Activated CD4-positive, alpha-beta T cell treated with anti-CD3 and anti-CD28 coated beads, Interleukin-2, amount 50 U/mL, for 16 hours (primary cell): ENCODE data around the gene SUSD2.

ENCODE experiments used
- DNase-seq: peaks from one replicate; pipeline ENCODE4 v3.0.0-alpha.2; 2020

Gene SUSD2

DNA sequence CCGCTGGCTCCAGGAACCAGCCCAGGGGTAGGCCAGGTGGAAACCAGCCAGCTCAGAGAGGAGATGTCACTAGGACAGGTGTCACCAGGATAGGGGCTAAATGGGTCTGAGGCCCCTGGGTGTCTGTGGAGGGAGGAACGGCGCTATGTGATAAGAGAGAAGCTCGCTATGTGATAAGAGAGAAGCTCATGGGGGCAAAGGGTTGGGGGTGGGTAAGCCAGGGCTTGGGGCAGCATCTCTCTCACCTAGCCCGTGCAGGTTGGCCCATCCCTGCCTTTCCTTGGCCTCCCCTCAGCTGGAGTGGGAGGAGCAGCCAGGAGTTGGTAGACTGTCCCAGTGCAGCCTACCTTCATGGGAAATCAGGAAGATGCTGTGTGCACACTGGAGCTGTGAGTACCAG lies 26.5 kb upstream of the SUSD2 start:
- no peak for DNase-seq

DNA sequence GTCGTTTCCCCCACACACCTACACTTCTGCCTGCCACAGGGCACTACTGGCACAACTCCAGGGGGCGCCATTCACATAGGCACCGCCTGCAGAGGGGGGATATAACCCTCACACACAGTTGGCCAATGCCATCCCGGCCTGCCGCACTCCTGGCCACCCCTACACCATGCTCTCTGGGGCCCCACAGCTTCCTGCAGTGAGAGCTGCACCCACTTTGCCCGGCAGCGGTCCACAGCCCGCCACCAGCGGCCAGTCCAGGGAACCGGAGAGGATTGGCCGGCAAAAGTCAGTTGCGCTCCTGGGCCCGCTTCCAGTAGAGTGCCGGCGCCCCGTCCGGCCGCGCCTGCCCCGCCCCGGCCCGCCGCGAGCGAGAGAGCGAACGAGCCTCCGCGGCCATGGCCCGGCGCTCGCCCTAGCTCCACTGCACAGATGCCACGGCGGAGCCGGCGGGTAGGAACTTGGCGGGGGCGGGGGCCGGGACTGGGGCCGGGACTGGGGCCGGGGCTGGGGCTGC lies 25.6 kb upstream of the SUSD2 start:
- peak; percentile 64 for DNase-seq

DNA sequence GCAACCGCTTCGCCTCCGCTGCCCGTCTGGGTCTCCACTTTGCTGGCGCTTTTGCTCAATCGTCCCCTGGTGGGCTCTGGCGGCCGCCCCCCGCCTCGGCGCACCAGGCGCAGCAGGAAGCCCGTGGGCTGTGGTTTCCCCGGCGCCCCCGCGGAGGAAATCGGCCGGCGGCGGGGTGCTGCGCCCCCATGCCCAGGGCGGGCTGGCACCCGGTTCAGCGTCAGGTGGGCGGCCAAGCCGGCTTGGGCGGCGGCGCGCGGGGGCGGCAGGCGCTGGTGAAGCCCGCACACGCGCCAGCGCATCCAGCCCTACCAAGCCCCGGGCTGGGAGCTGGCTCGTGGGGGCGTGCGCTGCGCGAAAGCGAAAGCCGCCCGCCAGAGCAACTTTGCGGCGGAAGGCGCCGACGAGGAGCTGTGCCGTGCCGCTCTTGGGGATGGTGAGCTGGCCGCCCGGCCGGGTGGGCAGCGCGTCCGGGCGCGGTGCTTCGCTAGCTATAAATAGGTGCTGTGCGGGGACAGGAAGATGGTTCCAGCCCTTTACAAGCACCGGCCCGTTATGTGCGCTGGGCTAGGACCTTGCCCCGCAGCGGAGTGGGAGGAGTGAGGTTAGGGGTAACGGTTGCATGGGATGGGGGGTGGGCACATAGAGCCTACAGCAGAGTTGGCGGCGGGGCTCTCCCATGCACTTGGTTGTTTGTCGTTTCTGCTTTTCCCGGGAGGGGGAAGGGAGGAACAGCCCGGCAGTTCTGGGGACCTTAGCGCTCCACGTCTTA lies 25.0 kb upstream of the SUSD2 start:
- peak; percentile 54 for DNase-seq

DNA sequence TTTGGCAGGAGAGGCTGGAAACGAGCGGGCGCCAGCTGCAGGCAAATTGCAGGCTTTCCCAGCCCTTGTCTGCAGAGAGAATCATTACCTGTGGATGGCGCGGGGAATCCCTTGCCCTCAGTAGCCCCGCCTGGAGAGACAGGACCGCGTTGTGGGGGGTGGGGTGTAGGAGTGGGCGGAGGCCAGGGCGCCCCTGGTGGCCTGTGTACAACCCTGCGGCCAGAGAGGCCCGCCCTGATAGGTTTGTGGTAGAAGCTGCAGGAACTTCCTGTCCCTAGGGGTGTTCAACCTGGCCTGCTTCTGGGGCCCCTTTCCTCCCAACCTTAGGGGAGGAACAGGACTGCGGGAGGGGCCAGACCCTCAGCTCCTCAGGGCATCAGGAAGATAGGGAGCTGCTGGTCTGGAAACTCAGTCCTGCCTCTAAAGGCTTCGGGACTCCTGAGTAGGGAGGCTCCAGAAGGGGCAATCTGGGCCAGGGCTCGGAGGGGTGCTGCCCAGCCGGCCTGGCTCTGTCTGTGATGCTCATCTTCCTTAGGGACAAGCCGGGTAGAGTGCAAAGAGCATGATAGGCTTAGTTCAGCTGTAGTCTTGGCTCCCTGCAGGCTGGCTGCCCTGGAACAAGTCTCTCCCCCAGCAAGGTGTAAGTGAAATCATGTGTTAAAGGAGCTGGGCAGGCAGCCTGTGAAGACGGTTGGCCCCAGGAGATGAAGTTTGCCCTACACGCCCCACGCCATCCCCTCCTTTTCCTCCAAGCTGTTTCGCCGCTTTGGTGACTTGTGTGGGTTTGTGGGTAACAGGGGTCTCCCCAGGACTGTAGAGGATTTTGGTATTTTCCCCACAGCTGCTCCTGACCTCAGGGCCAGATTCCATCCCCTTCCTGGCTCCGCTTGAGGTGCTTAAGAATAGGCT lies 24.1 kb upstream of the SUSD2 start:
- peak; percentile 94 for DNase-seq

DNA sequence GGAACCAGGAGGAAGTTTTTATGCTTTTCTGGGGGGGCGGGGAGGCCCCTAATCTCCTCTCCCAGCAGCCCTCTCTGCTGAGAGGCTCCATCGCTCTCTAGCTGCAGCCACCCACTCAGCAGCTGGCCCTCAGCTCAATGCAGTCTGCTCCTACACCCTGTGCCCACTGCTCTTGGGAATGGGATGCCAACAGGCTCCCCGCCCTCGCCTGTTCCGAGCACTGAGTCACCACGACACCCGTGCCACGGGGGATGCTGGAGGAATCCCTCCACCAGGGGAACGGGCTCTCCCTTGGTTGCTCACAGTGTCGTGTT lies 23.5 kb upstream of the SUSD2 start:
- DNase-seq: no peak

DNA sequence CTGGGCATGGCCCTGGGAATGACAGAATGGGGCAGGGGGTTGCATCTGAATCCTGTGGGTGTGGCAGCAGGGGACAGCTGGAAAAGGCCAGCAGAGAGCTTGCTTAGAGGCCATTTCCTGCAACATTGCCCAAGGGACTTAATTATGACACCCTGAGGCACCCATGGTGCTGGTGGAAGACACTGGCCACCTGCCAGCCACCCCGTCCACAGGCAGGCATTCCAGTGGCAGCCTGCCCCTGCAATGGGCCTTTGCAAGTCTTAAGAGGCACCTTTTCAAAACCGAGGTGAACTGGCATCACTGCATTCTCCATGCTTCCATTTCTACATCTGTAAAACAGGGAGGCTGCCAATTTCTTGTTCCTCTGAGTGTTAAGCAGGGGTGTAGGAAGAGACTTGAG lies 21.6 kb upstream of the SUSD2 start:
- DNase-seq: no peak

DNA sequence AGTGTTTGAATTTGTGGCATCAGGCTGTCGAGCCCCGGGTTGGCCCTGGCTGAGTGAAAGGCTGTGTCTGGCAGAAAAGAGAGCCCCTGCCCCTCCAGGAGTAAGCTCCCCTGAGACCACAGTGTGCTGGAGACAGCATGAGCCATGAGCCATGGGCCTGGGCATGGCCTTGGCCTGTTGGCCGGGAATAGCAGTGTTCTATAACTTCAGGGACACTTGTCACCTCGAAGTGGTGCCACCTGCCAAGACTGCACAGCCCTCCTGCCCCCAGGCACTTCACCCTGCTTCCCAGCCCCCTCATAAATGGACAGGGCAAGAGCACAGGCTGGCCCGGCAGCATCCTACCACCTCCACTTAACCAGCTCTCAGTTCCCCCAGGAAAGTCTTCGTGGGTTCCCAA lies 20.7 kb upstream of the SUSD2 start:
- no peak for DNase-seq

DNA sequence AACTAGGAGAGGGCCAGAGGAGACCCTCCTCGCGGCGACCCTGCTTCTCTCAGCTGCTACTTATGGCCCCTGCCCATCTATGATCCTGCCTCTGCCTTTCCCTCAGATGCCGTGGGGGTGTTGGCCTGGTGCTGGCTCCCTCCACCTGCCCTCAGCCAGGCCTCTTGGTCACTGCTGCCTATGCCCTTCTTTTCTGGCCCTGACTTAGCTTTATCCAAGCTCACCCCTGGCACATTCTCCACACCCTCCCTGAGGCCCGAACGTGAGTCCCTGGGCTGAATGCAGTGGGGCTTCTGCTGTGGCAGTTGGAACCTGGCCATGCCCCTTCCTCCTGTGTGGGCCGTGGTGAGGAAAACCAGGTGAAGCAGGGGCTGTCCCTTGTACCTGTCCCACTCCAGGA lies 19.8 kb upstream of the SUSD2 start:
- DNase-seq: no peak

DNA sequence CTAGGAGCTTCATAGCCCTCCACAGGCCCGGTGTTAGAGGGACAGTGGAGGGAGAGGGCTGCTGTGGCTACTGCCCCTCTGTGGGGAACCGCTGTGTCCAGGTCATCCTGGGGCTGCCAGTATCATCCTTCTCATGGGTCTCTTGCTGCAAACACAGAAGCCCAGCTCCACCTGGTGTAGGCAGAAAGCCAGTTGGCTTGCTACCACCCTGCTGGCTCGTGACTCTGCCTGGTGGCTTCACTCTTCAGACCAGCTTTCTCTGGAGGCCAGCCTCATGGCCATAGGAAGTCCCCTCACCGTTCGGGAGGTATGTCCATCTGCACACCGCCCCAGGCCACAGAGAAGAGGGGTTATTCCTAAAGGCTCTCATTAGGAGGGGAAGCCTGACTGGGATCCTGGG lies 19.4 kb upstream of the SUSD2 start:
- no peak for DNase-seq

DNA sequence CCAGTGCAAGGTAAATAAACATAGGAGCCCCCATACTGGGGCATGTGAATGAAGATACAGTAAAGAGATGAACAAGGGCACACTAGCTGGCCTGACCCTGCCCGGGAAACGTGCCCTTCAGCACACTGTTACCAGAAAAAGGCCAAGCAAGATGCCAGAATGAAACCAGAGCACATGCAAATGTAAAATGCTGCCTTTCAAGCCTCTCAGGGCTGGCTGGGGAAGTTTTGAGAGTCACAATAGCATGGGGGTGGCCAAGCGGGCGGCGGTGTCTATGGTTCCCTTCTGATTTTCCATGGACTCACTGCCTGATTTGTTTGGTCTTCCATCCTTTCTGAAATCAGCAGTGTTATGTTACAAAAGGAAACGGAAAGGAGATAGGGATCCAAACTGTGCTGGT lies 18.9 kb upstream of the SUSD2 start:
- no peak for DNase-seq

DNA sequence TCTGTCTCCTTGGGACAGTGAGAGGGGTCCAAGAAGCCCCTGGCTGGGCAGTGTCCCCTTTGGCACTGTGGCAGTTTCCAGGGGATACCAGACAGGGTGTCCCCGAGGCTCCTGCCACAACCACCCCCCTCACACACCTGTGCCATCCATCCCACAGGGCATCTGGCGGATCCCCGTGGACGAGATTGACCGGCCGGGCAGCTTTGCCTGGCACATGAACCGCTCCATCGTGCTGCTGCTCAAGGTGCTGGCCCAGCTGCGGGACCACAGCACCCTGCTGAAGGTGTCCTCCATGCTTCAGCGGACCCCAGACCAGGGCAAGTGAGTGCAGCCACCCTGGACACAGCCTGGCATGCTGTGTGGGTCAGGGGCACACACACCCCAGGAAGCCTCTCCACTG lies 17.0 kb upstream of the SUSD2 start:
- DNase-seq: no peak

DNA sequence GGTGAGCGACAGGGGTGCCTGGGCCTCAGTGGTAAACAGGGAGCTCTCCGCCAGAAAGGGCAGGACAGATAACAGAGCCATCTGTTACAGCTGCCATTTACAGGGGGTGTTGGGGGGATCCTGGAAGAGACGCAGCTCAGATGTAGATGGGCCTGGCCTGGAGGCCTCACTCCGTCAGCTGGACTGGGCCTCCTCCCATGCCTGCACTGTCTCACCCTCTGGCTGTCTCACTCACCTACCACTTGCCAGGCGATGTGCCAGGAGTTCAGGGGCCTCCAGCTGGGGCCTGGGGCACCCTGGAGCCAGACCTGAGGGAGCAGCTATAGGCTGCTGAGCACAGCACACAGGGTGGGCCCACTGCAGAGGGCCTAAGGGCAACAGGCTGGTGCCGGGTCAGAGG lies 16.3 kb upstream of the SUSD2 start:
- DNase-seq: no peak

DNA sequence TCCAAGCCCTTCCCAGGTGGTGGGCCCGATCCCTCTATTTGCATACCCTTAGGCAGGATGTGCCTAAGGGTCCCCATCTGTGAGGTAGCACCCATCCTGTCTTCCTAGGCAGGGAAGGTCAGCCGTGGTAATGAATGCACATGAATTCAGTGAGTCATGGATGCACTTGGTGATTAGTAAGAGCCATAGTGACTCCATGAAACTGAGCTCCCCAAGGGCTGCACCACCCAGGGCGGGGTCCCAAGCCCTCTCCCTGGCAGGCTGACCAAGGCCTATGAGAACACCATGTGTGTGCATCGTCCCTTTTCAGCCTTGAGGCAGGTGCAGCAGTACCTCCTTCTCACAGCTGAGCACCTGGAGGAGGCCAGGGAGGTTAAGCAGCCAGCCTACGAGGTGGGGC lies 15.6 kb upstream of the SUSD2 start:
- no peak for DNase-seq

DNA sequence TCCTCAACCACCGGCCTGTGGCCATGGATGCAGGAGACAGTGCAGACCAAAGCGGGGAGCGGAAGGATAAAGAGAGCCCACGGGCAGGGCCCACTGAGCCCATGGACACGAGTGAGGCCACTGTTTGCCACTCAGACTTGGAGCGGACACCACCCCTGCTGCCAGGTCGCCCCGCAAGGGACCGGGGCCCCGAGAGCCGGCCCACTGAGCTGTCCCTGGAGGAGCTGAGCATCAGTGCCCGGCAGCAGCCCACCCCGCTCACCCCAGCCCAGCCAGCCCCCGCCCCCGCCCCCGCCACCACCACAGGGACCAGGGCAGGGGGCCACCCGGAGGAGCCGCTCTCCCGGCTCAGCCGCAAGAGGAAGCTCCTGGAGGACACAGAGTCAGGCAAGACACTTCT lies 14.5 kb upstream of the SUSD2 start:
- no peak for DNase-seq

DNA sequence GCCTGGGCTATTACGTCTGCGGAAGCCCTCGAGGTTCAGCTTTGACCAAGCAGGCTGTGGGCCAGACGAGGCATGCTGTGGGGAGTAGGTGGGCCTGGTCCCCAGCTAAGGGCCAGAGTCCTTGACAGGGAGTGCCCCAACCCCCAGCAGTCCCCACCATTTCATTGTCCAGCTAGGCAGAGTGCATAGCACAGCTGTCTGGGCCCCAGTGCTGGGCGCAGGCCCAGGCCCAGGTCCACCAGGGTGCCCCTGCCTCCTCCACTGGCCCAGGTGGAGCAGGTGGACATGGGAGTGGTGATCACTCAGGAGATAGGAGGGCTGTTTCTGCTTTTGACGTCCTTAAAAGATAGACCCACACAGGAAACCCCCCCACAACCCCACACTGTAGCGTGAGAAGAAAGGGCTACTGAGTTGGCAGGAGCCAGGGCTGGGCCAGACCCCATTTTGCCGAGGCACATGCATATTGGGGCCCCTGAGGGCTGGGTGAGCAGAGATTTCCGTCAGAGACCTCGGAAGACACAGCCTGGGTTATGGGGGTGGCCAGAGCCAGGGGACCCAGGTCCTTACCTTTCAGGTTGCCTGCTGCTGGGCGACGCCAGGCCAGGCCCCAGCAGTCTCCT lies 11.7 kb upstream of the SUSD2 start:
- DNase-seq: no peak

DNA sequence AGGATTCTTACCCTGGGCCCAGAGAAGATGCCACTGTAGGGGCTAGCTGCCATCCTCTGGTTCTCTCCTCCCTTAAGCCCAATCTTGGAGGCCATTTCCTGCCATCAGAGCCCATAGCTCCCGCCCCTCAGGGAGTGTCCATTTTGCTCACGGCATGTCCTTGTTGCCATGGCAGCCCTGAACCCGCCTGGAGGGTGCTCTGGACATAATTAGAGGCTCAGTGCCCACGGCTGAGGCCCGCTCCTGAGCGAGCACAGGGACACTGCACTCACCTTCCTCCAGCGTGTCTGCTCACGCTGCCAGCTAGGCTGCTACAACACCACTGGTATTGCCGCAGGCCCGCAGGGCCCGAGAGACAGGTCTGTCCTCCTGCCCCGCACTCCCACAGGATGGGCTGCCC lies 11.1 kb upstream of the SUSD2 start:
- DNase-seq: no peak

DNA sequence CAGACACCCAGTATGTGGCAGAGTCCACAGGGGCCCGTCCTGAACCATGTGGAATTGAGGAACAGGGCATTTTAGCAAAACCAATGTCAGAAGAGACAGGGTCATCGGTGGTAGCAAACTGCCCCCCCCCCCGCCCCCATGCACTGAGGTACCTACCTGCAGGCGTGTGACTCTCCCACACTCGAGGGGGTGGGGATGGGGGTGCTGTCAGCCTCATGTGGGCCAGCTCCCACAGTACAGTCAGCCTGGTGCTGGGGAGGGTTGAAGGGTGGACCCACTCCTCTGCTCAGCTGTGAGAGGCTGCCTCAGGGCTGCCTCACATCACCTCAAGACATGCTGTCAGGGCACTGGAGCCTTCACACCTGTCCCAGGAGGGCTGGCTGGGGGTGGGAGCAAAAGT lies 10.7 kb upstream of the SUSD2 start:
- DNase-seq: no peak

DNA sequence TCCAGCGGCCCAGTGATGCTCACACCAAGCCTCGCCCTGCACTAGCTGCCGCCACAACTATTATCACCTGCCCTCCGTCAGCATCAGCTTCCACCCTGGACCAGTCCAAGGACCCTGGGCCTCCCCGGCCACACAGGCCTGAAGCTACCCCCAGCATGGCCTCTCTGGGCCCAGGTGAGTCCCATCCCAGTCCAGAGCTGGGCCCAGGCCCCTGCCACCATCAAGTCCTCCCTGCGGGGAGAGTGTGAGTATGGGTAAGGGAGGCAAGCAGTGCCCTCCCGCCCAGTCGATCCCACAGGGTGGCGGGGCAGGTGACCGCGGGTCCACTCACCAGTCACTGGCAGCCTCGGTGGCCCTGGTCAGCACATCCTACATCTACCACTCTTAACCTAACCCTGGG lies 9.5 kb upstream of the SUSD2 start:
- DNase-seq: no peak

DNA sequence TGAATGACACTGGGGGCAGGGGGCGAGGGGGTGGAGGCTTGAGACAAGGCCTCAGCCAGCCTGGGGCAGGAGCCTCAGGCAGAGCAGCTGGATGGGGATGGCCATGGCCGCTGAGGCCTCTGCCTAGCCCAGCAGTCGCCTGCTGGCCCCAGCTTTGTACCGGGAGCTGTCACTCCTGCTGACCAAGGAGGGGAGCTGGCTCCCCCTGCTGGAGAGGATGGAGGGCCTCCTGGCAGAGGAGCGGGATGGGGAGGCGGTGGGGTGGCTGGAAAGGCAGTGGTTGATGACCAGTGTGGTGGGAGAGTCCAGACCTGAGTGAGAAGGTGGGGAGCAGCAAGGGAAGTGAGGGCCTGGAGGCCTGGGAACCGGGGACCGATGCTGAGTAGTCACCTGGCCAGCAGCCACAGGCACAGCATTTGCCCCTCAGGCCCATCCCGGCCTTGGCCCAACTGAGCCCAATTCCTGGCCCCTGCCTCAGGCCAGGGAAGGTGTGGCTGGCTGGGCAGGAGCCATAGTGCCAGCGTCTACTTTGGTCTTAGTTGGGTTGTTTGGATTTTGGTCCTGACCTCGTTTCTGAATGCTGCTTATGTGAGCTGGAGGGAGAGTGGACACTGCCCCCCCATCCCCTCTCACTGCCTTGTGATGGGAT lies 6.0 kb upstream of the SUSD2 start:
- DNase-seq: peak; percentile 60

DNA sequence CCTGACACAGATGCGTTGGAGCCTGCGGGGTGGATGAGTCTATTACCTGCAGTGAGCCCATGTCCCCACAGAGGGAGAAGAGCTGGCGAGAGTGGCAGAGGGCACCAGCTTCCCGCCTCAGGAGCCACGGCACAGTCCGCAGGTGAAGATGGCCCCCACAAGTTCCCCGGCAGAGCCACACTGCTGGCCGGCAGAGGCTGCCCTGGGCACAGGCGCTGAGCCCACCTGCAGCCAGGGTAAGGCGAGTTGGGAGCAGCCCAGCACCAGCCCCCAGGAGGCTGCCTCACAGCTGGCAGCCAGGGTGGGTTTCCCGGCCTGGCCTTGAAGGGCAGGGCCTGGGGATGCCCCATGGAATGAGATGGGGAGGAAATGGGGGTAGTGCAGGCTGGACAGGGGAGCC lies 5.2 kb upstream of the SUSD2 start:
- DNase-seq: no peak

DNA sequence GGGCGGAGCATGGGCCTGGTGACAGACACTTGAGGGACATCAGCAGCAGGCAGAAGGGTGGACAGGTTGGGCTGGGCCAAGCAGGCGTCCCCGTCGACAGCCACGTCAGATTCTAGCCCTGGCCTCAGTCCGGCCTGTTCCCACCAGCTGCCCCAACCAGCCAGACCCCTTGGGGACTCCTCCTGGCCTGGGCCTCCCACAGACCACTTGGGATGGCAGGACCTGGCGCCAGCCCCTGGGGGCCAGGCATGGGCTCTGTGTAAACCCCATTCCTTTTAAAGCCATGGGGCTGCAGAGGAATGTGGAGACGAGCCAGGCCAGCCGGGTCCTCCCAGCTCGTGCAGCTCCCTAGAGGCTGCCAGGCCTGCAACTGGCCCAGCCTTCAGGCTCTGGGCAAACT lies 4.7 kb upstream of the SUSD2 start:
- no peak for DNase-seq

DNA sequence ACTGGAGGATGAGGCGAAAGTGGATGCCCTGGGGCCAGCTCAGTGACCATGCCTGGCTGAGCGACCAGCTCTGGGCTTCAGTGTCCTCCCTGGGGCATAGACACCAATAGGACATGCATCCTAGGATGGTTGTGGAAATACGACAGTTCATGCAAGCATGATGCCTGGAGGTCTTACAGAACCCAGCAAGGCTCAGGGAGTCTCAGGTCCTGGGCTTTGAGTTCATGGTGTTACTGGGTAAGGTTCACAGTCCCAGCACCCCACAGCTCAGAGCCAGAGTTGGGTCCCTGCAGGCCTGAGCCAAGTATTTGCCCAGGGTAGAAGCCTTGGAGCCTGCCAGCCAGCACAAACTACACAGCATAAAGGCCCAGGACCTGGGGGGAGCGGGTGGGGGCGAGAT lies 4.2 kb upstream of the SUSD2 start:
- no peak for DNase-seq

DNA sequence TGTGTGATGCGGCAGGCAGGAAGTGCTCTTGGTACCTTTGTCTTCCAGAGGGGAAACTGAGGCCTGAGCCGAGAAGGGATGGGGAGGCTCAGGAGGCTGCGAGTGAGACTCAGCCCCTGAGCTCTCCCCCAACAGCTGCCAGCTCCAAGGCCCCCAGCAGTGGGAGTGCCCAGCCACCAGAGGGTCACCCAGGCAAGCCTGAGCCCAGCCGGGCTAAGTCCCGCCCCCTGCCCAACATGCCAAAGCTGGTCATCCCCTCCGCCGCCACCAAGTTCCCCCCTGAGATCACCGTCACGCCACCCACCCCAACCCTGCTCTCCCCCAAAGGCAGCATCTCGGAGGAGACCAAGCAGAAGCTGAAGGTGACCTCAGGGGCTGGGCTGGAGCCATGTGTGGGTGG lies 3.8 kb upstream of the SUSD2 start:
- DNase-seq: no peak
